Chondrocyte (in vitro differentiated cells): ENCODE data around the gene NR3C2. TPM values are rescaled to one million over a fixed set of nuclear protein-coding genes. Genes with fewer than 3 reads are reported as not detected.

Source experiments
- DNase-seq: peaks from one replicate; pipeline ENCODE4 v3.0.0; 2021; ENCODE audit warnings: mixed read lengths, low spot score
- H3K27ac Mint-ChIP-seq: one replicate; pipeline ENCODE4 v1.8.0; 2021; ENCODE audit warnings: mild to moderate bottlenecking, moderate library complexity, mixed read lengths; ENCODE audit not compliant: unreplicated experiment
- H3K27me3 Mint-ChIP-seq: 2 replicates; pipeline ENCODE4 v1.8.0; 2021; ENCODE audit warnings: low read depth, mixed read lengths
- H3K36me3 Mint-ChIP-seq: 2 replicates; pipeline ENCODE4 v1.8.0; 2021; ENCODE audit warnings: low read depth, mixed read lengths
- H3K4me1 Mint-ChIP-seq: 2 replicates; pipeline ENCODE4 v1.8.0; 2021; ENCODE audit warnings: low read depth, mild to moderate bottlenecking, mixed read lengths
- H3K4me3 Mint-ChIP-seq: one replicate; pipeline ENCODE4 v1.8.0; 2021; ENCODE audit warnings: mild to moderate bottlenecking, moderate library complexity, mixed read lengths; ENCODE audit not compliant: unreplicated experiment
- H3K9me3 Mint-ChIP-seq: 2 replicates; pipeline ENCODE4 v1.8.0; 2021; ENCODE audit warnings: low read depth, mixed read lengths
- CTCF ChIP-seq: fragments of 200-600 bp; sonication (generic); IDR thresholded peaks from 2 replicates; pipeline ENCODE4 v1.5.0; 2021; ENCODE audit warnings: antibody characterized with exemption, mild to moderate bottlenecking, moderate library complexity
- total RNA-seq: library from RNA; stranded (reverse); gene quantifications from 3 replicates; pipeline ENCODE4 v1.2.1, GENCODE V29; 2021

NR3C2 gene
- total RNA-seq, 1 donor from 2014 or later: 0.20 TPM

- no peak for DNase-seq
- H3K4me3 Mint-ChIP-seq: no peak overlapping the region
- H3K36me3 Mint-ChIP-seq: peaks cover 1% of the 10 kb centered on the region
- H3K4me1 Mint-ChIP-seq: no peaks in the 10 kb centered on the region
- no peaks in the 10 kb centered on the region for H3K9me3 Mint-ChIP-seq
- H3K27me3 Mint-ChIP-seq: peaks cover 45% of the 10 kb centered on the region
- H3K27ac Mint-ChIP-seq: no peak overlapping the region
- no peak for TF ChIP-seq CTCF
Observed at GRCh38 chr4:148253768-148254167, 188.4 kb downstream of the NR3C2 start.

- Mint-ChIP-seq H3K27me3 (peaks cover 37% of the 10 kb centered on the region), H3K36me3 (peaks cover 1% of the 10 kb centered on the region), H3K4me3 (no peak overlapping the region), H3K27ac (no peak overlapping the region), H3K4me1 (no peaks in the 10 kb centered on the region), H3K9me3 (no peaks in the 10 kb centered on the region)
- no peak for DNase-seq
- no peak for TF ChIP-seq CTCF
Observed at GRCh38 chr4:148248824-148249223, 193.4 kb downstream of the NR3C2 start.

DNA sequence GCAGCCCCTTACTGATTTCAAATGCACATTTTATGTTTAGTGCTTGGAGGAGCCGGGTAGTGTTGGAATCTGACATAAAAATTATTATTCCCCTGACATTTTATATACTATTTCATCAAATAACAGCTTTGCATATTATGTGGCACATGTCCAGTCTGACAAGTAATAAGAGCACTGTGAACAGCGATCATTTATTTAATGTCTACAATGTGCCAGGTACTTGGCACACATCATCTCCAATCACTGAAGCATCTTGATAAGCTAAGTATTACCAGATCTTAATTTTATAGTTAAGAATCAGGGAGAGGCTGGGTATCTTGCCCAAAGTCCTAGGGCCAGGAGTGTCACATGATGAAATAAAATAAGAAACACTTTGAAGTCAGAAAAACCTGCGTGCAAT lies 197.2 kb downstream of the NR3C2 start:
- no peak for DNase-seq
- peaks cover 2% of the 10 kb centered on the region for H3K36me3 Mint-ChIP-seq
- H3K27me3 Mint-ChIP-seq: peaks cover 28% of the 10 kb centered on the region
- no peaks in the 10 kb centered on the region for H3K4me1 Mint-ChIP-seq
- TF ChIP-seq CTCF: no peak
- no peak overlapping the region for H3K27ac Mint-ChIP-seq
- H3K9me3 Mint-ChIP-seq: no peaks in the 10 kb centered on the region
- H3K4me3 Mint-ChIP-seq: no peak overlapping the region

DNA sequence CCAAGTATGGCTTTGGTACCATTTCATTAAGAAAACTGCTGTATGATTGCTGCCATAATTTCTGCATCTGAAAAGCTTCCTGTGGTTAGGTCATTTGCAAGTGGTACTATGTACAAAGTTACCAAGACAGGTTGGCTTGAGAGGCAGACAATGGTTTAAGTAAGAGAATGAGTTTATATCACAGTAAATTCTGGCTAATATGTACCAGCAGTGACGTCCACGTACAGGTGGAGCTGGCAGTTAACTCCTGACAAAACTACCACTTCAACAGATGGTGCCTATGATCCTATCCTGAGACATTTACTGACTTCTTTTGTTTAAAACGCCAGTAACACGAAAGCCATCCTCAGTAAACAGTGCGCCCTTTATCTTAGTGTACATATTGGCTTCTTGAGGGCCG lies 198.4 kb downstream of the NR3C2 start:
- H3K4me1 Mint-ChIP-seq: no peaks in the 10 kb centered on the region
- H3K4me3 Mint-ChIP-seq: no peak overlapping the region
- no peak overlapping the region for H3K27ac Mint-ChIP-seq

GRCh38 chr4:148240241-148240640 lies 202.0 kb downstream of the NR3C2 start:
- H3K9me3 Mint-ChIP-seq: no peaks in the 10 kb centered on the region
- H3K4me3 Mint-ChIP-seq: no peak overlapping the region
- H3K27ac Mint-ChIP-seq: no peak overlapping the region
- peaks cover 2% of the 10 kb centered on the region for H3K36me3 Mint-ChIP-seq
- no peak for TF ChIP-seq CTCF
- H3K4me1 Mint-ChIP-seq: no peaks in the 10 kb centered on the region
- no peak for DNase-seq
- H3K27me3 Mint-ChIP-seq: peaks cover 21% of the 10 kb centered on the region

More for the DNA sequence above, 198.4 kb downstream of the NR3C2 start:
- Mint-ChIP-seq H3K9me3 (no peaks in the 10 kb centered on the region), H3K36me3 (peaks cover 2% of the 10 kb centered on the region), H3K27me3 (peaks cover 21% of the 10 kb centered on the region)
- no peak for DNase-seq
- no peak for TF ChIP-seq CTCF
